ENCODE data around the gene SUPT4H1.

Gene SUPT4H1

DNA sequence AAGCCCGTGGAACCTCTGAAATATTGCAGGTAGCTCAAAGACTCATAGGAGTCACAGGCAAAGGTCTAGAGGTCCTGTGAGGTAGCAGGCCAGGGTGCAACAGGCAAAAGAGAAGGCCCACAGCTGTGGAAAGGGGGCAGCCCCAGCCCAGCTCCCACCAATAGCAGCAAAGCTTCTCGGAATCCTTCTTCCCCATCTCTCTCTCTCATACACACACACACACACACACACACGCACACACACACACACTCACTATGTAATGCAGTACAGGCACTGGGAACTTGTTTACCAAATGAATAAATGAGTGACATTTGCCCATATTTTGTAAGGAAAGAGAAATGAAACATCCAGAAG is 16.8 kb upstream of the SUPT4H1 start:
- no peak for DNase-seq (ENCODE audit: low read depth, low spot score)
- Histone ChIP-seq H3K9me3 (ENCODE audit: insufficient read depth, low read length) (no peaks in the 10 kb centered on the region), H3K36me3 (ENCODE audit: insufficient read depth, insufficient read length, low read length) (peaks cover 45% of the 10 kb centered on the region), H3K4me1 (ENCODE audit: insufficient read depth, insufficient read length) (peaks cover 15% of the 10 kb centered on the region), H3K9ac (ENCODE audit: insufficient read length, low read depth) (no peak overlapping the region), H3K27me3 (ENCODE audit: insufficient read depth, insufficient read length) (no peaks in the 10 kb centered on the region), H3K4me3 (ENCODE audit: insufficient read length, low read depth) (no peak overlapping the region)
- no peak for TF ChIP-seq YY1 (IDR thresholded peaks at IDR 0.05; ENCODE audit: insufficient read depth, insufficient read length)
- no peak for TF ChIP-seq ZNF274 (IDR thresholded peaks at IDR 0.05; ENCODE audit: low read depth, low read length)
- no peak for TF ChIP-seq SUZ12 (IDR thresholded peaks at IDR 0.05; ENCODE audit: extremely low read depth, insufficient read depth, insufficient read length)

- no peaks in the 10 kb centered on the region for H3K9me3 ChIP-seq (ENCODE audit: insufficient read depth, low read length)
- no peak overlapping the region for H3K4me3 ChIP-seq (ENCODE audit: insufficient read length, low read depth)
- H3K9ac ChIP-seq (ENCODE audit: insufficient read length, low read depth) = no peak overlapping the region
- H3K36me3 ChIP-seq (ENCODE audit: insufficient read depth, insufficient read length, low read length) = peaks cover 50% of the 10 kb centered on the region
- DNase-seq (ENCODE audit: low read depth, low spot score) = no peak
- no peak for TF ChIP-seq SUZ12 (IDR thresholded peaks at IDR 0.05; ENCODE audit: extremely low read depth, insufficient read depth, insufficient read length)
- TF ChIP-seq YY1 (IDR thresholded peaks at IDR 0.05; ENCODE audit: insufficient read depth, insufficient read length) = no peak
- no peak for TF ChIP-seq ZNF274 (IDR thresholded peaks at IDR 0.05; ENCODE audit: low read depth, low read length)
- H3K27me3 ChIP-seq (ENCODE audit: insufficient read depth, insufficient read length) = no peaks in the 10 kb centered on the region
- H3K4me1 ChIP-seq (ENCODE audit: insufficient read depth, insufficient read length) = peaks cover 17% of the 10 kb centered on the region
These were observed 15.5 kb upstream of the SUPT4H1 start for GRCh38 chr17:58367461-58367860.

DNA sequence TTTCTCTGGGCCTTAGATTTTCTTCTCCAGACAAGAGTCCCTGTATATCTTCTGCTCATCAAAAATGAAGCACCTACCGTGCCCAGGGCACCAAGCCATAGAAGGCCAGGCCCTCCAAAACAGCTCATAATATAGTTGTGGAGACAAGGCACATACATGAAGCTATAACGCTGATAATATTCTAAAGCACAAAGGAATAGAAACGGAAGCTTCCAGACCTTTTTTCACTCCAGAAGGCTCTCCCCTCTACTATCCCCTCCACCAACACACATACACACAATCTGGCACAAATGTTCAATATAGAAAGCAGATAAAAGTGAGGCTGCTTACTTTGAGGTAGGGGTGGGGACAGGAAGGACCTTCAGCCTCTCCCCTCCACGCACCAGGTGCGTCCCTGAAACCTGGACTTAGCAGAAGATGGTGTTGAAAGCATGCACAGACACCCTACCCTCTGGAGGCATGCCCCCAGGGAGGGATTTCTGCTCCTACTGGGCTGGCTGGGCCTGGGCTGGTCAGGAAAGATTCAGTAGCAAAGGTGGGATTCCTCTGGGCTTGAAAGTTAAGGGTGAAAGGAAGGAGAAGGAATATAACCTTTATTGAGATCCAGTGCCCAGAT is 14.1 kb upstream of the SUPT4H1 start:
- peaks cover 15% of the 10 kb centered on the region for H3K4me1 ChIP-seq (ENCODE audit: insufficient read depth, insufficient read length)
- no peaks in the 10 kb centered on the region for H3K27me3 ChIP-seq (ENCODE audit: insufficient read depth, insufficient read length)
- no peak for TF ChIP-seq YY1 (IDR thresholded peaks at IDR 0.05; ENCODE audit: insufficient read depth, insufficient read length)
- no peak for TF ChIP-seq ZNF274 (IDR thresholded peaks at IDR 0.05; ENCODE audit: low read depth, low read length)
- no peak for TF ChIP-seq SUZ12 (IDR thresholded peaks at IDR 0.05; ENCODE audit: extremely low read depth, insufficient read depth, insufficient read length)
- DNase-seq (ENCODE audit: low read depth, low spot score) = no peak
- H3K9ac ChIP-seq (ENCODE audit: insufficient read length, low read depth) = no peak overlapping the region
- no peaks in the 10 kb centered on the region for H3K9me3 ChIP-seq (ENCODE audit: insufficient read depth, low read length)
- H3K4me3 ChIP-seq (ENCODE audit: insufficient read length, low read depth) = no peak overlapping the region
- H3K36me3 ChIP-seq (ENCODE audit: insufficient read depth, insufficient read length, low read length) = peaks cover 53% of the 10 kb centered on the region

DNA sequence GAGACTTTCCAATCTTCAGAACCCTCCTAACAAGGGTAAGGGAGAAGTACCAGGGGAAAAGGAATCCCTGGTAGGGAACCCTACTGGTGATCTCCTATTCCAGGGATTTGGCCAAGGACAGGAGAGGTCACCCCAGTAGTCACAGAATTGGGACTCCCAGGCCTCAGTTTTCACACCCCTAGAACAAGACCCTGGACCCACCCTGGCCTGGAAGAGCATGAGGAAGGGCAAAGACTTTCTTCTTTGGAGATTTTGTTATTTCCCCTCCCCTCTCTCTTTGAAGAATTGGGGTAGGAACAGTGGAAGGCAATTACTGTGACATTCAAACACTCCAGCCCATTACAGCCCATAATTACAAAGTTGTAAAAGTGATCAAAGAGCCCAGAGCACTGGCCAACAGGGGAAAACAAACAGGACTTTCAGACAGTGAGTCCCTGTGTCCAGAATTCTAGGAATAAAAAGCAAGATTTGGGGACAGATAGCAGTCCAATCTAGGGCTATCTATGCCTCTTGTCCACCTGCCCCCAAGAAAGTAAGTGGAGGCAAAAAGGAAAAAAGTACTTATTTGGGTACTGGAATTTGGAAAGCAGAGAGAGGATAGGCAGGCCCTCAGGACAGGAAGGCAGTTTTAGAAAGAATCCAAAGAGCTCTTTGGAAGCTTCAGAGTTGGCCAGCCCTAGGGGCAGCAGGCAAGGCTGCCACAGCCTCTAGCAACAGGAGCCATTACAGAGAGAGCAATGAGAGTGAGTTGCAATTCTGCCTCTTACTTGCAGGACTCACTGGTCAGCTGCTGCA is 13.4 kb upstream of the SUPT4H1 start:
- no peaks in the 10 kb centered on the region for H3K9me3 ChIP-seq (ENCODE audit: insufficient read depth, low read length)
- no peak overlapping the region for H3K4me3 ChIP-seq (ENCODE audit: insufficient read length, low read depth)
- H3K27me3 ChIP-seq (ENCODE audit: insufficient read depth, insufficient read length) = no peaks in the 10 kb centered on the region
- DNase-seq (ENCODE audit: low read depth, low spot score) = no peak
- no peak overlapping the region for H3K9ac ChIP-seq (ENCODE audit: insufficient read length, low read depth)
- peaks cover 53% of the 10 kb centered on the region for H3K36me3 ChIP-seq (ENCODE audit: insufficient read depth, insufficient read length, low read length)
- TF ChIP-seq YY1 (IDR thresholded peaks at IDR 0.05; ENCODE audit: insufficient read depth, insufficient read length) (no peak), ZNF274 (IDR thresholded peaks at IDR 0.05; ENCODE audit: low read depth, low read length) (no peak), SUZ12 (IDR thresholded peaks at IDR 0.05; ENCODE audit: extremely low read depth, insufficient read depth, insufficient read length) (no peak)
- H3K4me1 ChIP-seq (ENCODE audit: insufficient read depth, insufficient read length) = peaks cover 15% of the 10 kb centered on the region

DNA sequence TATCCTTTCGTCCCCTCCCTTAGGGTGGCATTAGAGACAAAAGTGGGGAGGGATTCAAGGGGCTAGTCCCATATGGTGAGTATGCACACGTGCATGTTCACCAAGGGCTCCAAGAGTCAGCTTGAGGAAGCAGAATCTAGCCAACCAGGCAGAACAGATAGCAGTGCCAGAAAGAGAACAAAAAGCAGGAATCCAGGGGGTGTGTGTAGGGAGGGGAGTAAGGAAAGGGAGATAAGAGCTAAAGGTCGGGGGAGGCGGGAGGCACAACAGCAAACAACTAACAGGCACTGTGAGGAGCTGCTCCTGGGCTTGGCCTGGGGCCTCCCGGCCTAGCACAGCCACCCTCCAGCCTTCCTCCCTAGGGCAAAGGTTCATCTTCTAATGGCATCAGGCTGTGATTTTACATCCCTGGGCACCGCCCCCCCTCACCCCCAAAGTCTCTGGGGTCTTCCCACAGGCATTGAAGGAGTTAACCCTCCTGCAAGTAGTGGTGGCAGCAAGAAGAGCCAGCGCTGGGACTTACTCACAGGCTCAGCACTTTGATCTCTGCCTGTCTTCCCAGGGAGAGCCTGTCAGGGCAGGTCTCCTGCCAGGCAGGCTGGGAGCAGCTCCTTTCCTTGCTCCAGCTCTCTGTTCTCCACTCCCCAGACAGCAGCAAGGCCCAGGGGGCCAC is 12.4 kb upstream of the SUPT4H1 start:
- H3K9ac ChIP-seq (ENCODE audit: insufficient read length, low read depth) = no peak overlapping the region

DNA sequence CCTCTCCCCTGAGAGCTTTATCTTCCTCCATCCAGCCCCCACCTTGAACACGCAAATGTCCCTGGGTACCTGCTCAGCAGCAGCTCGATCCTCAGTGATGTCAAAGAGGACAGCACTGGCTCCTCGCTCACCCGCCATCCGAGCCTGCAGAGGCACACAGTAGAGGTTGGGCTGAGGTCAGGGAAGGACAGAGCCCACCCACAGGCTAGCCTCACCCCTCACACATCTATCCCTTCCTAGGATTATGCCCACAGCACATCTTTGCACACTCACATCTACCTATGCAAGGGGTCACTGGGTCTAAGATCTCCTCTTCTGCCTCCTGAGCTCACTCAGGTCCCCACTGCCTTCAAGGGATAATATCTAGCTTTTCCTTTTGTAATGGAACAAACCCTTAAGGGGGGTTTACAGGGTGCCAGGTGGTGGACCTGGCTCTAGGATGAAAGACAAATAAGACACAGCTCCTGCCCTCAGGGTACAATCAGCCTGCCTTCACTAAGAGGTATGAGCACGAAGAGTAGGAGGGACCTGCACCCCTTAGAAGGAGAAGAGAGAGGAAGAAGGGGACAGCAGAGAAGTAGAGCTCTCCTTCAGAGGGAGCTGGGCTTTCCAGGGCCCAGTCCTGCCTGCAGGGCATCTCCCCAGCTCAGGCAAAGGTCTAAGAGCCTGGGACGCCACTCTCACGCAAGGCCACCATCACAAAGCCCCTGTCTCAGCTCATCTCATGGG is 11.6 kb upstream of the SUPT4H1 start:
- peaks cover 50% of the 10 kb centered on the region for H3K36me3 ChIP-seq (ENCODE audit: insufficient read depth, insufficient read length, low read length)
- DNase-seq (ENCODE audit: low read depth, low spot score) = no peak
- H3K4me1 ChIP-seq (ENCODE audit: insufficient read depth, insufficient read length) = peaks cover 15% of the 10 kb centered on the region
- H3K9me3 ChIP-seq (ENCODE audit: insufficient read depth, low read length) = no peaks in the 10 kb centered on the region
- TF ChIP-seq YY1 (IDR thresholded peaks at IDR 0.05; ENCODE audit: insufficient read depth, insufficient read length) (no peak), ZNF274 (IDR thresholded peaks at IDR 0.05; ENCODE audit: low read depth, low read length) (no peak), SUZ12 (IDR thresholded peaks at IDR 0.05; ENCODE audit: extremely low read depth, insufficient read depth, insufficient read length) (no peak)
- H3K9ac ChIP-seq (ENCODE audit: insufficient read length, low read depth) = no peak overlapping the region
- H3K4me3 ChIP-seq (ENCODE audit: insufficient read length, low read depth) = no peak overlapping the region
- no peaks in the 10 kb centered on the region for H3K27me3 ChIP-seq (ENCODE audit: insufficient read depth, insufficient read length)

More for the DNA sequence above, 12.4 kb upstream of the SUPT4H1 start:
- Histone ChIP-seq H3K9me3 (ENCODE audit: insufficient read depth, low read length) (no peaks in the 10 kb centered on the region), H3K36me3 (ENCODE audit: insufficient read depth, insufficient read length, low read length) (peaks cover 55% of the 10 kb centered on the region), H3K27me3 (ENCODE audit: insufficient read depth, insufficient read length) (no peaks in the 10 kb centered on the region), H3K4me3 (ENCODE audit: insufficient read length, low read depth) (no peak overlapping the region), H3K4me1 (ENCODE audit: insufficient read depth, insufficient read length) (peaks cover 15% of the 10 kb centered on the region)
- TF ChIP-seq SUZ12 (IDR thresholded peaks at IDR 0.05; ENCODE audit: extremely low read depth, insufficient read depth, insufficient read length) (no peak), YY1 (IDR thresholded peaks at IDR 0.05; ENCODE audit: insufficient read depth, insufficient read length) (no peak)
- no peak for DNase-seq (ENCODE audit: low read depth, low spot score)
